Activated T-cell treated with anti-CD3 and anti-CD28 coated beads for 24 hours (primary cell): ENCODE data around the gene HOXB7.

Source experiments
- DNase-seq: peaks from one replicate; pipeline ENCODE4 v3.0.0-alpha.2; 2020; ENCODE audit warnings: low read depth

HOXB7 gene

DNA sequence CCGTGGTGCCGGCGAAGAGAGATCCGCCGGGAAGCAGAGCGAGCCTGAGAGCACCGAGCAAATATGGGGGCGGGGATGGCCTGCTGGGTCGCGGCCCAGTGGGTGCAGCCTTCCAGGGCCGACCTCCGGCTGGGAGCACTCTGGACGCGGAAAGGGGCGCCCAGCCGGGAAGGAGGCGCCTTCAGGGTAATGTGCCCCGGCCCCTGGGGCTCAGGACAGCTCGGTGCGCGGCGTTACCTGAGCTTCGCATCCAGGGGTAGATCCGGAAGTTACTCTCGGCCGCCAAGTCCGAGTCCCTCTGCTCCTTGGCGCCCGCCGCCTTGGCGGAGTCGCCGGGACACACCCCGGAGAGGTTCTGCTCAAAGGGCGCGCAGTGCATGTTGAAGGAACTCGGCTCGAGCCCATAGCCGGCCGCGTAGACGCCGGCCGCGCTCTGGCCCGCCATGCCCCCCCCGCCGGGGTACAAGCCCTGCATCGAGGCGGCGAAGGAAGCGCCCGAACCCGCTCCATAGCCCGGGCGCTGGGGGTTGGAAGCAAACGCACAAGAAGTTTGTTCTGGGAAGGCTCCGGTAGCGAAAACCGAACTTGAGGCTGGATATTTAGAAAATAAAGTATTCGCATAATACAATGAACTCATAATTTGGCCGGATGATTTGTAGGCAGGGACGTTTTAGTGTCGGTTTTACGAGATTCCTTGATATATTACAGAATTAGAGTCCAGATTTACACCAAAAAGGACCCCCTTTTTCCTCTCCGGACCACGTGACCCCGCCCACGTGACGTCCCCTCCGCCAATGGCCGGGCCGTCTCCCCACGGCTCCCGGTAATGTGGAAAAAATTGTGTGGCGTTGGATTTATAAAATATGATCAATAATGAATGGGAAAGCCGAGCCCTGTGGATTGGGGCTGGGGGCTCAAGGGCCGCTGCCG is at the start of gene HOXB7:
TSS of gene HOXB7 (minus strand) at position 736 of the 930 bp plus-strand sequence. CDS start at position 637, 99 bp downstream.
- peak; percentile 55 for DNase-seq

DNA sequence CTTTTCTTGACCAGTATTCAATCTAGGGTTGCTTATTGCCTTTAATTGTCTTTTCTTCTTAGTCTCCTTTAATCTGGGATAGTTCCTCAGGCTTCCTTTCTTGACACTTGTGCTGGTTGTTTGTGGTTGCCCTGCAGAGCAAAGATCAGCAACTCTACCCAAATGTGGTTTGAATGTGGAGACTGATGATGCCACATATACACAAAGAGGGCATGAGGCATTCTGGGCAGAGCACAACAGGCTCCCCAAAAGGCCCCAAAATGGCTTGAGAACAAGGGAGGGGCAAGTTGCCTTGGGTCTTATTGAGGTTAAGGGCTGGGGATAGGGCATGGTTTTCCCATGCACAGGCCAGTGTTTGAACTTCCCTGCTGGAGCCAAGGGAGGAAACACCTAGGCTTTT is 45.1 kb upstream of the HOXB7 start:
- no peak for DNase-seq

DNA sequence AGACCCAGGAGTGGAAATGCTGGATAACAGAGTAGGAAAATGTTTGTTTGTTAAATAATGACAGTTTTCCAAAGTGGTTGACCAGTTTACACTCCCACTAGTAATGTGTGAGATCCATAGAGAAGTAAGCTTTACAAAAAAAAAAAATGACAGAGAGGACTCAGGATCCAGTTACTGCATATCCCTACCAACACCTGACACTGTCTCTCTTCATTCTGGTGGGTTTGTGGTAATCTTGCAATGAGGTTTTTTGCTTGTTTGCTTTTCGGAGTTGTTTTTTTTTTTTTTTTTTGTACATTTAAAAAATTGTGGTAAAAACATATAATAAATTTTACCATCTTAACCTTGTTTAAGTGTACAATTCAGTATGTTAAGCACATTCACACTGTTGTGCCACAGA is 38.9 kb upstream of the HOXB7 start:
- no peak for DNase-seq

DNA sequence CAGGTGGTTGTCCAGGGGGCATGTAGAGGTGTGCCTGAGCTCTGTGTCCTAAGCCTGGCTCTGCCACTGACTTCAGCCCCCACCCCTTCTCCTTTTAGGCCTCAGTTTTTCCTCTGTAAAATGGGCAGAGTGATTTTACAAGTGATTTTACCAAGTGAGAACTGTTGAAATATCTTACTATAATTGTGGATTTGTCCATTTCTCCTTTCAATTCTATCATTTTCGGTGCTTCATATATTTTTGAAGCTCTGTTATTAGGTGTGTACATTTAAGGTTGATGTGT is 37.1 kb upstream of the HOXB7 start:
- DNase-seq: no peak

DNA sequence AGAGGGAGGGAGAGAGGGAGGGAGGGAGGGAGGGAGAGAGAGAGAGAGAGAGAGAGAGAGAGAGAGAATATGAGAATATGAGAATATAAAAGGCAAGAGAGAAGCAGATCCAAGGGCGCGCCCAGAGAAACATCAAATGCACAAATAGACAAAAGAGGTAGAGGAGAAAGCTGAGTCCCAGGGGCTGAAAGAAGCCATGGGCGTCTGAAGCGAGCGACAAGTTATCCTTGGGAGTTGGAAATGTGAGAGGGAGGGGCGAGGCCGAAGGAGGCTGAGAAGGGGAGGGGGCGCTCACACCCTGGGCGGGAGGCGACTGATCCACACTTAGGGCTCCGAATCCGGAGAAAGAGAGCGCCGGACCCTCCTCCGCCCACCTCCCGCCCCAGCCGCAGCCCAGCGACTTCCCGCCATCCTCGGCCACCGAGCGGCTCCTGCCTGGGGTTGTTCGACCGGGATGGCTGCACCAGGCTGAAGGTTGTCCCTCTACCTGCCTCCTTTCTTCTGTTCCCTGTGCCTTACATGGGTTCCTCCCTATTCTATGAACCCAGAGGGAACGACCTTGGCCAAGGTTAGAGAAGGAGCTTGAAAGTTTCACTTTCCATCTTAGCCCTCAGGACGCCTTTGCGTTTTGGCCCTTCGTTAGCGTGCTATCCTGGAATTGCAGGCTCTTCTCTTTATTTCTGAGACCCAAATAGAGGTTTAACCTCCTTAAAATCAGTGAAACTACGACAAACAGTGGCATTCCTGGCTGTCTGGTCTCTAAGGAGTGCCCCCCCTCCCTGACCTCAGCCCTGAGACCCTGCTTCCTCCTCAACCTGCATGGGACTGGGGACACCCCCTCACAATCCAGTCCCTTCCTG is 36.5 kb upstream of the HOXB7 start:
- no peak for DNase-seq

DNA sequence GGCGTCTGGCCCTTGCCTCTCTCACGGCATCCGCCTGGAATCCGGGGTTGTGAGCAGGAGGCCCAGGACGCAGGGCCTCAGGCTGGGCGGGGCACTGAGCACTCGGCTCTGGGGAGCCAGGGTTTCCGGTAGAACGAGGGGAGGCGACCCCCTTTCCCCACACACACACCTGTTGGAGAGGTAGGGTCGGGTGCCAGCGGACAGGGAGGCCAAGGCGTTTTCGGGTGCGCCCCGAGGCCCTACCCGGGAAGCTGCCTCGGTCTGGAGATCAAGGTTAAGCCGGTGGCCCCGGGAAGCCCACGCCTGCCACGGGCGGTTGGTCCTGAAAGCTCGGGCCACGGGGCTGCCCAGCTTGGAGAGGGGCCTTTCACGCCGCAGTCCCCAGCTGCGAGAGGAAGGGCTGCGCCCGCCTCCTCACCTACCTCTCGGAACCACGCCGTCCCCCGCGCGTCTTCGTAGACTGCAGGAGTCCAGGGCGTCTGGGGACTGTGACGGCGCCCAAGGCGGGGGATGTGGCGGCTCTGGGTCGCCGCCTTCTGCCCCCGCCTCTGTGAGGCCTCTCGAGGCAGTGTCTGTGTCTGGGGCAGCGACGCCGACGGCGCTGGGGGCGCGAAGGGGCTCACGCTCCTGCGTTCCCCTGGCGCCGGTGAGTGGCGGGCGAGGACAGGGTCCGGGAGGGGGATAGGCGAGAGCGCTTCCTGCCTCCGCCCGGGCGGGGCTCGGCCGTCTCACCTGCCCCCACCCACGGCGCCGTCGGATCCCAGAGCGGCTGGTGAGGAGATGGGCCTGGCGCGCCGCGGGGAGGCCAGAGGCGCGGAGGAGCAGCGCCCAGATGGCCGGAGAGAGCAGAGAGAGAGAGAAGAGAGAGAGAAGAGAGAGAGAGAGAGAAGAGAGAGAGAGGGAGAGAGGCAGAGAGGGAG is 35.6 kb upstream of the HOXB7 start:
- no peak for DNase-seq

DNA sequence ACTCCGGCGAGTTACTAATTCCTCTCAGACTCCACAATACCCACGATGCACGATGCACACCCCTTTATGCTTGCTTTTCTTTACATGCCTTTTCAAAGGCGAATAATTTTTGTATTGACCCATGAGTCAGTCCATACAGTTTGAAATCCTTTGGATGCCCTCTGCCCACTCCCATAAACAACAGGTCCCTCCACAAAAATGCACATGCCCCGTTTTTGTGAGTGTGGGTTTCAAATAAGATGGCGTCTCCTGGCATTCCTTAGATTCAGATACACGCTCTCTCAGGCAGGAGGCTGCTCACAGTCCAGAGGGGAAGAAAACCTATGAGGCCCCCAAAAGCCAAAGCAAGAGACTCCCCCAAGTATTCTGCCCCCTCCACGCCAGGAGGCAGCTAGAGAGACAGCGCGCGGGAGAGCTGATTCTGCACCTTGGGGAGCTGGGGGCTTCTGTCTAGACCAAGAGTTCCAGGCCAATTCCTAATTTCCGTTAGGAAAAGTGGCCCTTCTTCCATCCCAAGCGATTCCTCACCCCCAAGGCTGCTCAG is 34.9 kb upstream of the HOXB7 start:
- DNase-seq: no peak

DNA sequence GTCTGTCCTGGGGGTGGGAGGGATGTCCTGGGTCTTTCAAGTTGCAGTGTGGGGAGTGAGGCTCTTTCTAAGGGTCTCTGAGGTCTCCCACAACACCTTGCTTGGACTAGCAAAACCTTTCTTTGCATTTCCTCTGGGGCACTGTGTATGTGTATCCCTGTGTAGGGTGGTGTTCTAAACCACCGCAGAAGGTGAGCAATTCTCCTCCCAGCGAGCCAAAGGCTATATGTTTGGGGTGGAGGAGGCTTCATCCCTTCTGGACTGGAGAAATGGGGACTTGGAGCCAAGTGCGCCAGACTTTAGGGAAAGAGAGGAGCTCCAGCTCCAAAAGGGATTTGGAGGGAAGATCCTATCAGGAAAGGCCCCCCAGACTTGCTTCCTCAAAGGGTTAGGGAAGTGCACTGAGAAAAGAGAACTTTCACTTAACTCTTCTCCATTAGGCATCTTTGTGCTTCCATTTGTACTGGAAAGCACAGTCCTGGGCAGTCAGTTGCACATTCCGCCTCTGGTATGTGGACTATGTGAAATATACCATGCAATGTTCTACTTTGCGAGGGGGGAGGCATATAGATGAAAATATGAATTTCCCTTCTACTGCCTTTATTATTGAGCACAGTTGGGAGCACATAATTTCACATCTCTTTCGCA is 34.2 kb upstream of the HOXB7 start:
- DNase-seq: no peak

DNA sequence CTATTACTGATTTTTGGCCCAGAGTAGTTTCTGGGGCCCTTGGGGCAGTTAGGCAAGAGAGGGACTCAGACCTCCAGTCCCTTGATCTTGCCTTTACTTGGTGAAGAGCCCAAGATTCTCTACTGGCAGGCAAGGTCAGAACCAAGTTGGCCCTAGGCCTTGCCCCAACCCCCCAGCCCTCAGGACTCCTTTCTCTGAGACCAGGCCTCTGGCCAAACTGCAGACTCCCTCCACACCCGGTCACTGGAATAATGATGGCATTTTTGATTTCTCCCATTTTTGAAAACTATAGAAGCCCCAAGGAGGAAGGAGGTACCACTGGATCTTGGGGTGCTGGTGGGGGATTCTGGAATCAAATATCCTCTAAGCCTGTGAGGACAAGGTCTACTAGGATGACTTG is 33.3 kb upstream of the HOXB7 start:
- no peak for DNase-seq

DNA sequence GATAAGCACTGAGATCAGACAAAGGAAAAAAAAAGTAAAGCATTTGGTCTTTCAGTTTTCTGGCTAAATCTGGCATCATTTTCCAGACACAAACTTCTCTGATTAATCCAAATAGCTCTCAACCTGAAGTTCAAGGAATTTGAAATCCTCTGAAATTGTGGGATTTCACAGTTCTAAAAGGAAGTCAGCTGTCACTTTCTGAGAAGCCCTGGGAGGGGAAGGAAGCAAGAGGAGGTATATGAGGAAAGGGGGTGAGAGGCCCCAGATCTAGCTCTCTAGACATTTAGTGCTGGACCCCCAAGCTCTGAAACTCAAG is 32.8 kb upstream of the HOXB7 start:
- no peak for DNase-seq

DNA sequence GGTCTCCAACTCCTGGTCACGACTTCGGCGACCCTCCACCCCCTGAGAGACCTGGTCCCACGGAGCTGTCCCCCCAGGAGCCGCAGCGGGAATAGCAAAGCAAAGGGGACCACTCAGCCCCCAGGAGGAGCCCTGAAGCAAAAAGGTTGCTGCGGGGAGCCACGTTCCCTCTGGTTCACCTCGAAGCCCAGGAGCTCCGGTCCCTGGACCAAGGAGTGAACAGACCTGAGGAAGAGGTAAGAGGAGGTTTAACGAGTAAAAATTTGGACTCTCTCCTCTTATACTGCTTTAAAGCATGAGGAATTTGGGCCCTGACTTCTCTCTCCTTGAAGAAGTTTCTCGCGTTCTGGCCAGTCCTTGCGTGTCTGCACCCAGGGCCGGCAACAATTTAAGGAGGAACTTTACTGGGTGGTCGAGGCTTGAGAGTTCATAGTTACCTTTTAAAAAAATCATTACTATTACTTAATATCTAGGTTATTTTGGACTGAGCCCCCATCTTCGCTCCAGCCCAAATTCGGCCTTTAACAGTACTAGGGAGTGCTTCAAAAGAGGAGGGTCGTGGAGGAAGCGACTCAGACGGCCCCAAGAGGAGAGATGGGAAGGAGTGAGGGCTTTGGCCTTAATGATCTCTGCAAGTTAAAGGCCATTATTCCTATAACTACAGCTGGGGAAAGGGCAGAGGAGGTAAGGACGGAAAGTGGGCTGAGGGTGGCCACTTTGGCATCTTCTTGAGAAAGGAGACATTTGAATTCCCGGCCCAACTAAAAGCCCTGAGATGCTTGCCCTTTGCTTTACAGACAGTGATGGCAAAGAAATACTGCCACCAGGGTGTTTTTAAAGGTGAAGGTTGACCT is 32.3 kb upstream of the HOXB7 start:
- DNase-seq: no peak

DNA sequence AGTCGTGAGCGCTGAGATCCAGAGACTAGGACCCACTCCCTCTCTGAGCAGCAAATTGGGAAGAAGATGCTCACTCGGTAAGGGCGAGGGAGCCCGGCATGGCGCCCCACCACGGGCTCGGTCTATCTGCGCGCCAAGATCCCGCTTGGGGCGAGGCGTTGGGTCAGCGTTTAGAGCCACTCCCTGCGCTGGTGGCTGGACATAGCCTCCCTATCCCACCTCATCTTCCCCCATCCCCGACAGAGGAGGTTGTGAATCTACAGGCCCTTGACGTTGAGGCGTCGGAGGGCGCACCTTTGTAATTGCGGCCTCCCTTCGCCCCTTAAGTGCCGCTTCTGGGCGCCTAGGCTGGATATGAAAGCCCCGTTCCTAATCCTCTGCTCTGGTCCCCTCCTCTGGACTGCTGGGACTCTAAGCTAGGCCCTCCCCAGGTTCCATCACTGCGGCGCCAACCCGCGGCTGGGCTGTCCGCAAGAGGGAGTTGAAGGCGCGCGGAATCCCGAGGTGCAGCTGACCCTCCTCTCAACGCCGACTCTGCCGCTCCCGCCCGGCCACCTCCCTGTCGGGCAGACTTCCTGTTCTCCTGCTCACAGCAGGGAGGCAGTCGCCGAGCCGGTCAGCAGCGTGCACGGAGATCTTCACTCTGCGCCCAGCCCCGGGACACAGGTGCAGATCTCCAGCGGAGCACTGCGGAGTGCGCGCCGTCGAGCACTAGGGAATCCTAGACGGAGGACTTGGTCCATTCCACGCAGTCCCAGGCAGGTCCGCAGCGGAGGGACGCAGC is 31.4 kb upstream of the HOXB7 start:
- no peak for DNase-seq

DNA sequence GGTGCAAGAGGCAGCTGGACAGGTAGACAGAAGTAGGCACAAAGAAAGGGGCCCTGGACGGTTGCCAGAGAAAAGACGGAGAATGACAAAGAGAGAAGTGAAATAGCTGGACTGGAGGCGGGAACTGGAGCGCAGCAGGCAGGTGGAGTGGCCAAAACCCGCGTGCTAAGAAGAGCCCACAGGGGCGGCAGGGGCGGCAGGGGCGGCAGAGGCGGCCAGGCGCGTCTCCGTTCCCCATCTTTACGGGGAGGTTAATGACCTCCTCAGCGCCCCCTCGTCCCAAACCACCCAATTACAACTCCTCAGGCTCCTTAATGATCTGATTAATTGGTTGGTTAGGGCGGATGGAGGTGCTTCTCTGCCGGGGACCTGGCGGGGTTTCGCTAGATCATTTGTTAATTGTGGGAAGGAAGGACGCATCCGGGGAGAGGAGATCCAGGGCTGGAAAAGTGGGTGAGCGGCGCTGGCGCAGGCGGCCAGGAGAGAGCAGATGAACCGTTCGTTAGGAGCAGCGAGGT is 30.8 kb upstream of the HOXB7 start:
- DNase-seq: no peak

DNA sequence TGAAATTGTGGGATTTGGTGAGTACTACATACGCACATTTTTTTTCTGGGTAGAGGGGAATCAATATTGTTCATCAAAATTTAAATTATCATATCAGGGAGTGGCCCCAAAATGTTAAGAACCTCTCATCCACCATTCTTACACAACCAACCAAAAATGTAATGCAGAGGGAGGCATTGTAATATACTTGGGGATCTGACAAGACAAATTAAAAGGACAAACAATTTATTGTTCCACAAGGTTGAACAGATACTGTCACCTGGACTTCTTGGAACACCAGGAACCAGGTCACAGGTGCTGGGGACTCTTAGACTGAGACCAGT is 30.0 kb upstream of the HOXB7 start:
- DNase-seq: no peak

DNA sequence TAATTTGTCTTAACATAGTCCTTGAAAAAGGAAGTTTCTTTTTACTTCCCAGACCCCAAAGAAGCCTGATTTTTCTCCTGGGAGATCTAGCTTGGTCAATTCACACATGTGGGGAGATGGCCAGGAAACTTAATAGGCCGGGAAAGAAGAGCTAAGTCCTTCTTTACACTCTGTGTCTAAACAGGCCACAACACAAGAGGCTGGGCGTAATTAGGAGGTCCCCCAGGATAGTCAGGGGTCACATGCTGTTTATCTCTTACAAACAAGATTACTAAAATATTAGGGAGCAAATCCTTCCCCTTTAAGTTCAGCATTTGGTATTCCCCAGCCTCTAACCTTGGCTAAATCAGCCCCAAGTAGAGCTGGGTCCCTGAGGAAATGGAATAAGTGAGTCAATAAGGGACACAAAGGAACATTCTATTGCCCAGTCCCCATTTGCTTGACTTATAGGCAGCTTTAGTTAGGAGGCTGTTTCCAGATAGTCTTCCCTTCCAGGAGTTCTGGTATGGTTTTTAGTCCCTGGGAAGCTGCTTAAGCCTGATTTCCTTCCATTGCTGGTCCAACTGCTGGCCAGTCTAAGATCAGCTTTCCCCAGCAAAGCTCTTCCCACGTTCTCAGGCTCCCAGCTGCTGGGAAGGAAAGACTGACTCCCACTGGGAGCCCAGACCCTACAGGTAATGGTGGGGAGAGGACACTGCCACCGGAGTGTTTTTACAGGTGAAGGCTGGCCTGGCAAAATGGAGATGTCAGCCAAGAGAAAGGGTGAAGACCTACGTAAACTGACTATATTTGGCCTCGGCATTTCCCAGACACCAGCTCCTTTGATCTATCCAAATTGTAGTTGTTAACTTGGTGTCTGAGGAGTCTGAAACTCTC is 29.4 kb upstream of the HOXB7 start:
- DNase-seq: no peak

DNA sequence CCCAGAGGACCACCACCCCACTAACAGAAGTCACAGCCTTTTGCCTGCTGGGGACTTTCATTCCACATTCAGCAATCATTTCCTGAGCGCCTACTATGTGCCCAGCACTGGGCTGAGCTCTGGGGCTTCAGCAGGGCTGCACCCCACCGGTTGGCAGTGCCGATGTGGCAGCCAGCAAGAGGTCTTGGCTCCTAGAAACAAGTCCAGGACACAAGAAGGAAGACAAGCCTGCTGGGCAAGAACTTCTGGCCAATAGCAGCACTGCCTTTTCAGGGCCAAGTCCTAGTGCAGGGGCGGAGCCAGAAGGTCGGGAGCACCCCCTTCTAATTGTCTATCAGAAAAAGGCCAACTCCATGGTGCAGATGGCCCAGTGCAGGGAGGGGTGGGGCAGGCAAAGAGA is 28.3 kb upstream of the HOXB7 start:
- no peak for DNase-seq

DNA sequence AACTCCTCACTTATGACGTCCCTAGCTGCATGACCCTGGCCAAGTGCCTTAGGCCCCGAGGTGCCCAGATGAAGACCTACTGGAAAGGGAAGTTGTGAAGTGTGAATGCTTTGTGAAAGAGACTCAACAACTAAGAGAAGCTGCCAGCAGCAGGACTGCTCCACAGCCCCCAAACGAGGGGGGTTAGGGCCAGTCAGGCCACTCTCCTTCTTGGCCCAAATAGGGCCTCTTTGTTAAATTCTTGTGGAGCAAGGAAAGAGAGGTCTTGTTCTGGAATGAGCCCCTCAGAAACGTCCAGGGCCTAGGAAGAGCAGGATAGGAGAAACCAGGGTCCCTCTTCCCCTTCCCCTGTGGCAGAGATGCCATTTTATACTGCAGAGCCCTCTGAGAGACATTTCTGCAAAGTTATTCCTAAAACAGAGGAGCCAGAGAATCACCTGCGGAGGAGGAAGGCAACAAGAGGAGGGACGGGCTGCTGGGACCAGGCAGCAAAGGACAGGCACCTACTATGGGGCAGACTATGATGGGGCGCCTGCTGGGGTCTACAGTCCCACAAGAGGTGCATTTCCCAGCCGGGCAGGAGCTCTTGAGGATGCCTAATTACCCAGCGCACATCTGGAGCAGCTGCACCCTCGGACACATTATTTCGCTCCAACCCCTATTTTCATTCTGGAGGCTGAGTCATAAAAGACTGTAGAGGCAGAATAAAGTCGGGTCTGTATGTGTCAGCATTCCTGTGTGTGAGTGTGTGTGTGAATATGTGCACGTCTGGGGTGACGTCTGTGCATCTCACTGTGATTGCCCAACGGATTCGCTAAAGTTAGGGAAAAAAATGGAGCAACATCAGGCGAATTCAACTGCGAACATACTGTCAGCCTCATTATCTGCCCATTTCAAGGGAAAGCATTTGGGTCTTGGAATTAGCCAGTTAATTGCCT is 26.8 kb upstream of the HOXB7 start:
- no peak for DNase-seq
